ENCODE measurements around the gene MPG. TPM values are rescaled to one million over a fixed set of nuclear protein-coding genes. Genes with fewer than 3 reads are reported as not detected.

MPG gene
- total and polyA plus RNA-seq, 2 of the 8 experiments (the other 6 are each of a cell fraction or from before 2014, with no cell fraction given): 37.6 to 83.7 TPM

GRCh38 chr16:130533-131173 is 52.6 kb downstream of the MPG start (continued):
- TF ChIP-seq CBX8 (IDR thresholded peaks at IDR 0.05; ENCODE audit: borderline replicate concordance, low read depth, low read length): no peak

Measured in H1 (cell line).